ENCODE data around the gene RNF157.

- TF ChIP-seq EZH2 (optimal IDR thresholded peaks at IDR 0.05; ENCODE audit: low read depth, low read length) (no peak), CTCF (IDR thresholded peaks at IDR 0.05; ENCODE audit: low read length) (no peak)
These were observed 98.9 kb downstream of the RNF157 start, which contains the start of gene FOXJ1 for GRCh38 chr17:76141212-76142038.

Measured in MM.1S (cell line).